ENCODE data around the gene ZNF512B.

DNA sequence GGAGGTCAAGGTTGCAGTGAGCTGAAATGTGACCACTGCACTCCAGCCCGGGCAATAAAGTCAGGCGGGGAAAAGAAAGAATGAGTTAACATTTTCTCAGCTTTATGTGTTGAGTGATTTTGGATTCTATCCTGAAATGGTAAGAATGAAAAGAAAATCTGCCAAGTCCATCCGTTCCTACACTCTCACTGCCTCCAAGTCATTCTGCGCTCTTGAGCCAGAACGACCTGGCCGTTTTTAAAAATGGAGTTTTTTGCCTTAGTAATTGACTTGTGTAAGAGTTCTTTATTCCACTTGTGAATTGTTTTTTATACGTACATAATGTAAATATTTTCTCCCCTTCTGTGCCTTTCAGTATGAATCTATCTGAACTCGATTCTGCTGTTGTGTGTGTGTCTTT lies 46.1 kb downstream of the ZNF512B start:
- TF ChIP-seq, protein P1, sequence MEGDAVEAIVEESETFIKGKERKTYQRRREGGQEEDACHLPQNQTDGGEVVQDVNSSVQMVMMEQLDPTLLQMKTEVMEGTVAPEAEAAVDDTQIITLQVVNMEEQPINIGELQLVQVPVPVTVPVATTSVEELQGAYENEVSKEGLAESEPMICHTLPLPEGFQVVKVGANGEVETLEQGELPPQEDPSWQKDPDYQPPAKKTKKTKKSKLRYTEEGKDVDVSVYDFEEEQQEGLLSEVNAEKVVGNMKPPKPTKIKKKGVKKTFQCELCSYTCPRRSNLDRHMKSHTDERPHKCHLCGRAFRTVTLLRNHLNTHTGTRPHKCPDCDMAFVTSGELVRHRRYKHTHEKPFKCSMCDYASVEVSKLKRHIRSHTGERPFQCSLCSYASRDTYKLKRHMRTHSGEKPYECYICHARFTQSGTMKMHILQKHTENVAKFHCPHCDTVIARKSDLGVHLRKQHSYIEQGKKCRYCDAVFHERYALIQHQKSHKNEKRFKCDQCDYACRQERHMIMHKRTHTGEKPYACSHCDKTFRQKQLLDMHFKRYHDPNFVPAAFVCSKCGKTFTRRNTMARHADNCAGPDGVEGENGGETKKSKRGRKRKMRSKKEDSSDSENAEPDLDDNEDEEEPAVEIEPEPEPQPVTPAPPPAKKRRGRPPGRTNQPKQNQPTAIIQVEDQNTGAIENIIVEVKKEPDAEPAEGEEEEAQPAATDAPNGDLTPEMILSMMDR (IDR thresholded peaks at IDR 0.05), result no peak
- TF ChIP-seq ZFX (IDR thresholded peaks at IDR 0.05; ENCODE audit: borderline replicate concordance), result no peak
